OCI-LY7 (cell line): Measurements from ENCODE around the gene ZNF423.

Experiments
- EZH2phosphoT487 ChIP-seq: fragments of 200-600 bp; sonication (generic); IDR thresholded peaks from 2 replicates; pipeline ENCODE4 v1.6.1; 2018; ENCODE audit warnings: low read depth, borderline replicate concordance, mild to moderate bottlenecking, mixed run types, antibody characterized with exemption, low read length, moderate library complexity, mixed read lengths
- TF ChIP-seq, protein P1 (sequence below): fragments of 200-600 bp; sonication (generic); conservative IDR thresholded peaks from 2 replicates; pipeline ENCODE4 v1.5.1; 2014; ENCODE audit warnings: mild to moderate bottlenecking, antibody characterized with exemption, low read length, moderate library complexity, mixed read lengths

DNA sequence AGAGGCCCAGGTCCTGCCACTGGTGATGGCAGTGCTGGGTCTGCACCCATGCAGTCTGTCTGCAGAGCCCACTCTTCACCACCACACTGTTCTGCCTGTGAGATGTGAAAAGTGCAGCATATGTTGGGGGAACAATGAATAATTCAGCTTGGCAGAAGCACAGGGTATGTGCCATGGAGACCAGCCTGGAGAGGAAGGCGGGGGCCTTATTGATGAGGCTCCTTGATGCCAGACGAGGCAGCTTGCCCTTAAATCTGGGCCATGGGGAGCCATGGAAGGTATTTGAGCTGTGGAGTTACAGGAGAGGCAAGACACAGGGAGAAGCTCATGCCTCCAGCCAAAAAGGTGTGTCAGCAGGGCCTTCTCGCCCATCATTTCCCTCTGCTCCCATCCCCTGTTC is 357.6 kb downstream of the ZNF423 start:
- TF ChIP-seq, protein P1, sequence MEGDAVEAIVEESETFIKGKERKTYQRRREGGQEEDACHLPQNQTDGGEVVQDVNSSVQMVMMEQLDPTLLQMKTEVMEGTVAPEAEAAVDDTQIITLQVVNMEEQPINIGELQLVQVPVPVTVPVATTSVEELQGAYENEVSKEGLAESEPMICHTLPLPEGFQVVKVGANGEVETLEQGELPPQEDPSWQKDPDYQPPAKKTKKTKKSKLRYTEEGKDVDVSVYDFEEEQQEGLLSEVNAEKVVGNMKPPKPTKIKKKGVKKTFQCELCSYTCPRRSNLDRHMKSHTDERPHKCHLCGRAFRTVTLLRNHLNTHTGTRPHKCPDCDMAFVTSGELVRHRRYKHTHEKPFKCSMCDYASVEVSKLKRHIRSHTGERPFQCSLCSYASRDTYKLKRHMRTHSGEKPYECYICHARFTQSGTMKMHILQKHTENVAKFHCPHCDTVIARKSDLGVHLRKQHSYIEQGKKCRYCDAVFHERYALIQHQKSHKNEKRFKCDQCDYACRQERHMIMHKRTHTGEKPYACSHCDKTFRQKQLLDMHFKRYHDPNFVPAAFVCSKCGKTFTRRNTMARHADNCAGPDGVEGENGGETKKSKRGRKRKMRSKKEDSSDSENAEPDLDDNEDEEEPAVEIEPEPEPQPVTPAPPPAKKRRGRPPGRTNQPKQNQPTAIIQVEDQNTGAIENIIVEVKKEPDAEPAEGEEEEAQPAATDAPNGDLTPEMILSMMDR: no peak
- no peak for TF ChIP-seq EZH2phosphoT487
